IgD-negative memory B cell (primary cell): ENCODE results near the gene NXN. TPM values are rescaled to one million over a fixed set of nuclear protein-coding genes. Genes with fewer than 3 reads are reported as not detected.
"Not testable (repeated sequence)": the region's sequence is repeated elsewhere in the genome, so short reads cannot be mapped to it uniquely, and the experiment has no call there.

ENCODE experiments used
- H3K27ac Mint-ChIP-seq, 3 donors: one replicate each; pipeline ENCODE4 v1.8.0; 2020 to 2022; ENCODE audit warnings: mild to moderate bottlenecking in 3 of 3, mixed read lengths in 3 of 3, moderate library complexity in 1 of 3
- H3K27me3 Mint-ChIP-seq: one replicate; pipeline ENCODE4 v1.8.0; 2021; ENCODE audit warnings: mixed read lengths
- H3K36me3 Mint-ChIP-seq: one replicate; pipeline ENCODE4 v1.8.0; 2020; ENCODE audit warnings: mild to moderate bottlenecking, mixed read lengths
- H3K4me1 Mint-ChIP-seq, 3 donors: one replicate each; pipeline ENCODE4 v1.8.0; 2020 to 2022; ENCODE audit warnings: mixed read lengths in 3 of 3, mild to moderate bottlenecking in 1 of 3
- H3K4me3 Mint-ChIP-seq, 4 donors: one replicate each; pipeline ENCODE4 v1.8.0; 2020 to 2022; ENCODE audit warnings: mild to moderate bottlenecking in 4 of 4, mixed read lengths in 4 of 4, moderate library complexity in 3 of 4
- H3K9me3 Mint-ChIP-seq, 3 donors: one replicate each; pipeline ENCODE4 v1.8.0; 2020 to 2021; ENCODE audit warnings: mixed read lengths in 3 of 3, mild to moderate bottlenecking in 1 of 3
- polyA plus RNA-seq: library from polyadenylated mRNA; unstranded; fragments of 300-500 nt; fragmentation: Illumina TruSeq; gene quantifications from one replicate; pipeline ENCODE4 v1.2.3, GENCODE V29; 2021

NXN gene
- polyA plus RNA-seq, 1 donor from 2014 or later = 0.18 TPM

DNA sequence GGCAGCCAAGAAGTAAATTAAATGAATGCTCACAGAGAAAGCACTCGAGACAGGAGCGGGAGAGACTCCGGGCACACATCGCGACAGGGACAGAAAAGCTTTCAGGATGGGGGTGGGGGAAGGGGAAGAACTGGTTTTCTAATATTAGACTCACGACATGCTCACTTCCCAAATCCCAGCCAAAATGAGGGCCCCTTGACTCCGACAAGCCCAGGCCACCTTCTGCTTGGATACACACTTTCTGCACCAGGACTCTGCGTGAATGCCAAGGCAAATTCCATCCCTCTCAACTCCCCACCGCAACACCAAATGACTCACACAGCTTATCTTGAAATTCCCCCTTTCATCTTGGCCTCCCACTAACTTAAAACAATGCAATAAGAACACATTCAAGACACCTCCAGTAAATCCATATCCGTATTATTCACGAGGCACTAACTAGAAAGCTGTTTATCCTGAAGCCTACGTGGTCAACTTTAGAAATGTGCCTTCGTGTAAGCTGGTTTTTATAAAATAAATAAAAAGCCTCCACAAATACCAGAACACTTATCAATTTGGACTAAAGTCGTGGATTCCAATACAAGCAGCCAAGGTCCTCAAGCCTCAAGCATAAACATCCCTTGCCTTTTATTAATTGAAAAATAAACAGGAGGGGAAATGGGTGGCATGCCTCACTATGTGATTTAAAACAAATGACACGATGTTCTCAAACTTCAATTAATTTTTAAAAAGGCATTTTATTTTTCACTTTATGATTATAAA lies 46.1 kb downstream of the NXN start:
- H3K4me3 Mint-ChIP-seq = no peak overlapping the region
- no peaks in the 10 kb centered on the region for H3K27me3 Mint-ChIP-seq
- H3K4me1 Mint-ChIP-seq = no peaks in the 10 kb centered on the region
- H3K9me3 Mint-ChIP-seq = no peaks in the 10 kb centered on the region
- H3K27ac Mint-ChIP-seq = no peak overlapping the region
- peaks cover 1% of the 10 kb centered on the region for H3K36me3 Mint-ChIP-seq

GRCh38 chr17:930258-930657 lies 49.3 kb downstream of the NXN start:
- Mint-ChIP-seq H3K4me1 (no peaks in the 10 kb centered on the region), H3K27ac (no peak overlapping the region), H3K27me3 (no peaks in the 10 kb centered on the region), H3K9me3 (no peaks in the 10 kb centered on the region), H3K4me3 (no peak overlapping the region), H3K36me3 (peaks cover 1% of the 10 kb centered on the region)

GRCh38 chr17:929586-929985 lies 50.0 kb downstream of the NXN start:
- Mint-ChIP-seq H3K27me3 (peaks cover under 1% of the 10 kb centered on the region), H3K4me3 (no peak overlapping the region), H3K36me3 (peaks cover 2% of the 10 kb centered on the region), H3K27ac (no peak overlapping the region), H3K9me3 (no peaks in the 10 kb centered on the region), H3K4me1 (peaks cover 0 to 2% (median 0%) of the 10 kb centered on the region in 3 donors)

DNA sequence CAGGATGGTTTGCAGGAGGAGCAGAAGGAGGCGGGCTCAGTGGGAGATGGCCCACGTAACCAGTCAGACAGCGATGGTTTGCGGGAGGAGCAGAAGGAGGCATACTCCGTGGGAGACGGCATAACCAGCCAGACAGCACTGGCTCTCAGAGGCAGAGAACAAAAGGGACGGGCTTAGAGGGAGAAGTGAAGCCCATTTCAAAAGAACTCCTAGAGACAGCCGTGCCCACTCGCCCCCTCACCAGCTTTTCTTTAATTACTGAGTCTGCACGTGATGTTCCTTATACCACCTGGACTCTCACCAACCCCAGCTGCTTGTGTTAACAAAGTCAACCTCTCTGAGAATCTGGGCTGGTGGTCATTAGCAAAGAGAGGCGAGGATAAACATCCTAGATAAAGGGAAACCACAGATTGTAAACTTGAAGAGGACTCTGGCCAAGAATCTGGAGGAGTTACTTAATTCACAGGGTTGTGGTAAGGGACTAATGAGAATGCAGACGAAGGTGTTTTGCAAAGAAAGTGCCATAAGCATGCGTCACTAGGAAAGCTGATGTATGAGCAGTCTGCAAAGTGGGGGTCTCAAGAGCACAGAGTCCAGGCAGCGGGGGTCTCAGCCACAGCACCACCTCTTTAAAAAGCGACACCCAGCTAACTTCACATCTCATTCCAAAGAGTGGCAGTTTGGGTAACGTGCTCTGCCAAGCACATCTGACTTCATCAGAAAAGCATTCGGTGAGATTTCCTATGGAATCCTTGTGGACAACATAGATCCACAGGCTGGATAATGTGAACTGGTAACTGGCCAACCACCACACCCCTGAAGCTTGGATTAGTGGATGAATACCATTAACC lies 51.7 kb downstream of the NXN start:
- Mint-ChIP-seq H3K4me3 (no peak overlapping the region), H3K27ac (no peak overlapping the region), H3K9me3 (no peaks in the 10 kb centered on the region), H3K27me3 (peaks cover 4% of the 10 kb centered on the region), H3K4me1 (peaks cover 0 to 2% (median 0%) of the 10 kb centered on the region in 3 donors), H3K36me3 (peaks cover 2% of the 10 kb centered on the region)

- Mint-ChIP-seq H3K9me3 (no peaks in the 10 kb centered on the region), H3K4me3 (no peak overlapping the region), H3K4me1 (peaks cover 0 to 2% (median 0%) of the 10 kb centered on the region in 3 donors), H3K27me3 (peaks cover 5% of the 10 kb centered on the region), H3K27ac (no peak overlapping the region), H3K36me3 (peaks cover 2% of the 10 kb centered on the region)
These were observed 53.8 kb downstream of the NXN start for GRCh38 chr17:925817-926216.

DNA sequence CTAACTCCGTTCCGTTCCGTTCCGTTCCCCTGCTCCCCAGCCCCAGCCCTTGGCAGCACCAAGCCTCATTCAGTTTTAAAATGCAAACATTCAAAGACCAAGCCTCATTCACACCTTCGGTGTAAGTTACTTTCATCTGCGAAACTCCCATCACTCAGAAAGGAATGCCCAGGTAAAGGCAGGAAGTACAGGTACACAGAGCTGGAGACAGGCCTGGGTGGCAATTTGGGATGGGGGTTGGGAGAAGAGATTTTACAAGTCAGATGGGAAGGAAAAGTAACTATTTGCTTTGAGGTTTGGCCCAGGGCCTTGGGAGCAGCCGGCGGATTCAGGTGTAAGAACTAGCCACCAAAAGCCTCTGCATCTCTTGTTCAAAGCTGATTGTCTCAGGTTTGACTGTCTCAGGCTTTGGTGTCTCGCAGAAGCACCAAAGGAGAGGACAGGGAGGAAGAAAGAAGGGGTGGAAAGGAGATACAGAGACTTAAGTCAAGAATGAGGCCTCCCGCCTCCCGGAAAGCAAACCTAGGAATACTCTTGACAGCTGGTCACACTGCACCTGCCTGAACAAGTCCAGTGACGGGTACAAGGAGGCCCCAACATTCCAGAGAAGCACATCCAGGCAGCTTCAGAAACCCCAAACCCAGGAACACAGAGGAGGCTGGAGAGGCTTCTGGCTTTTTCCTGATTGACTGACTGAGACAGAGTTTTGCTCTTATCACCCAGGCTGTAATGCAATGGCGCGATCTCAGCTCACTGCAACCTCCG lies 54.7 kb downstream of the NXN start:
- Mint-ChIP-seq H3K9me3 (no peaks in the 10 kb centered on the region), H3K4me1 (peaks cover 0 to 2% (median 0%) of the 10 kb centered on the region in 3 donors), H3K27me3 (peaks cover 5% of the 10 kb centered on the region), H3K4me3 (no peak overlapping the region), H3K27ac (no peak overlapping the region), H3K36me3 (peaks cover 2% of the 10 kb centered on the region)

GRCh38 chr17:924306-924705 lies 55.3 kb downstream of the NXN start:
- not testable (repeated sequence) for H3K4me1 Mint-ChIP-seq

DNA sequence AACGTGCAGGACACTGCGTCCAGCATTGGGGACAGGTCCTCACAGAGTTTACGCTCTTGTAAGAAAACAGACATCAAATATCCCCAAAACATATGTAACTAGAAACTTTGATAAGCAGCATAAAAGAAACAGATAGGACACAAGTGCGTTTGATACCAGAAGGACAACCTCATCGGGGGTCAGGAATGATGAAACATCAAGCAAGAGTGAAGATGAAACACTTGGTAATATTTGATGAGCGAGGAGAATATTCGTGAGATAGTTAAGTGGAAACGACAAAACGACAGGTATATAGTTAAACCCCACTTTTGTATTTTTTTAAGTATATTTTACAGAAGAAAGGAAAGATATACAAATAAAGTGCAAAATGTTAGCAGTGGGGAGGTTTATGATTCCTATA lies 55.9 kb downstream of the NXN start:
- Mint-ChIP-seq H3K4me1 (peaks cover 0 to 2% (median 0%) of the 10 kb centered on the region in 3 donors), H3K27me3 (peaks cover 5% of the 10 kb centered on the region)

More at GRCh38 chr17:924306-924705, 55.3 kb downstream of the NXN start:
- not testable (repeated sequence) for H3K27ac Mint-ChIP-seq, H3K9me3 Mint-ChIP-seq, H3K36me3 Mint-ChIP-seq, H3K27me3 Mint-ChIP-seq, H3K4me3 Mint-ChIP-seq

GRCh38 chr17:921161-921560 lies 58.4 kb downstream of the NXN start:
- Mint-ChIP-seq H3K36me3 (peaks cover 2% of the 10 kb centered on the region), H3K4me3 (peak overlapping the region in 1 of 4 donors; percentile 70), H3K27ac (peak overlapping the region in 1 of 3 donors; percentile 73), H3K9me3 (no peaks in the 10 kb centered on the region), H3K4me1 (peaks cover 0 to 2% (median 0%) of the 10 kb centered on the region in 3 donors), H3K27me3 (peaks cover 8% of the 10 kb centered on the region)

More for the DNA sequence above, 55.9 kb downstream of the NXN start:
- Mint-ChIP-seq H3K4me3 (no peak overlapping the region), H3K36me3 (peaks cover 2% of the 10 kb centered on the region), H3K27ac (no peak overlapping the region), H3K9me3 (no peaks in the 10 kb centered on the region)

DNA sequence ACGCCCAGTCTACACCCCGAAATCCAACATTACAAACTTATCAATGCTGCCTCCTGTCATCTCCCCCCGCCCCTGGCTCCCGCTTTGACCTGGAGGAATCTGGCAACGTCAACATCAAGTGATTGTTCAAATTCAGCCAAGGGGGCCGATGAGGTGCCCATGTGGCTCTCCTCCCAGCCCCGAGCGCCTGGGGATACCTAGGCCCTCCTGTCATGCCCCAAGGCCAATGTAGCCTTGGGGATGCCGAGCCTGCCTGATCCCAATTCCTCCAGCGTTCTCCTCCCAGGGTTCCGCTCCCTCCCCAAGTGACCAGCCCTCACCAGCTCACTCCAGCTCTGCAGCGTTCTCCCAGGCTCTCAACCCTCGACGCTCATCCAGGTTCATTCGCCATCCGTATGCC lies 59.4 kb downstream of the NXN start:
- no peaks in the 10 kb centered on the region for H3K9me3 Mint-ChIP-seq
- no peak overlapping the region for H3K4me3 Mint-ChIP-seq
- peaks cover 10% of the 10 kb centered on the region for H3K27me3 Mint-ChIP-seq
- H3K4me1 Mint-ChIP-seq = peaks cover 0 to 2% (median 0%) of the 10 kb centered on the region in 3 donors
- no peak overlapping the region for H3K27ac Mint-ChIP-seq
- peaks cover 2% of the 10 kb centered on the region for H3K36me3 Mint-ChIP-seq

GRCh38 chr17:917941-918740 lies 61.4 kb downstream of the NXN start:
- Mint-ChIP-seq H3K9me3 (no peaks in the 10 kb centered on the region), H3K4me1 (no peaks in the 10 kb centered on the region), H3K36me3 (no peaks in the 10 kb centered on the region), H3K4me3 (no peak overlapping the region), H3K27ac (no peak overlapping the region), H3K27me3 (peaks cover 11% of the 10 kb centered on the region)

DNA sequence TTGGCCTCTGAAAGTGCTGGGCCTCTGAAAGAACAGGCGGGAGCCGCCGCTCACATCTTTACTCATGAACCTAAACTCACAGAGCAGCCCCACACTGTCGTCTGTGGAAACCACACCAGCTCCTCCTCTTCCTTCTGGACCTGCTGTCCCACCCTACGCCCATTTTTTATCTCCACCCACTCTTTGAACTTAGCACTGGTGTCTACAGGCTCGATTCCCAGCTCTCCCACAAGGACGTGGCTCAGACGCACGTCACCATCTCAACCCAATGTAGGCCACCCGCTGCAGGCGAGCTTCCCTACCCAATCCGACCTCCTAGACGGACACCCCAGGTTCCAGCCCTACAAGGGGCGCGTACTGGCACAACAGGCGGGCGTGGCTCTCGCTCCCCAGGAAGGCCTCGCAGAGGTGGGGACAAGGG lies 62.2 kb downstream of the NXN start:
- no peaks in the 10 kb centered on the region for H3K9me3 Mint-ChIP-seq
- no peaks in the 10 kb centered on the region for H3K4me1 Mint-ChIP-seq
- peaks cover 18% of the 10 kb centered on the region for H3K27me3 Mint-ChIP-seq
- H3K27ac Mint-ChIP-seq = no peak overlapping the region
- no peaks in the 10 kb centered on the region for H3K36me3 Mint-ChIP-seq
- no peak overlapping the region for H3K4me3 Mint-ChIP-seq

- Mint-ChIP-seq H3K36me3 (no peaks in the 10 kb centered on the region), H3K4me3 (no peak overlapping the region), H3K27ac (no peak overlapping the region), H3K9me3 (no peaks in the 10 kb centered on the region), H3K27me3 (peaks cover 20% of the 10 kb centered on the region), H3K4me1 (no peaks in the 10 kb centered on the region)
These were observed 63.3 kb downstream of the NXN start for GRCh38 chr17:916315-916714.

DNA sequence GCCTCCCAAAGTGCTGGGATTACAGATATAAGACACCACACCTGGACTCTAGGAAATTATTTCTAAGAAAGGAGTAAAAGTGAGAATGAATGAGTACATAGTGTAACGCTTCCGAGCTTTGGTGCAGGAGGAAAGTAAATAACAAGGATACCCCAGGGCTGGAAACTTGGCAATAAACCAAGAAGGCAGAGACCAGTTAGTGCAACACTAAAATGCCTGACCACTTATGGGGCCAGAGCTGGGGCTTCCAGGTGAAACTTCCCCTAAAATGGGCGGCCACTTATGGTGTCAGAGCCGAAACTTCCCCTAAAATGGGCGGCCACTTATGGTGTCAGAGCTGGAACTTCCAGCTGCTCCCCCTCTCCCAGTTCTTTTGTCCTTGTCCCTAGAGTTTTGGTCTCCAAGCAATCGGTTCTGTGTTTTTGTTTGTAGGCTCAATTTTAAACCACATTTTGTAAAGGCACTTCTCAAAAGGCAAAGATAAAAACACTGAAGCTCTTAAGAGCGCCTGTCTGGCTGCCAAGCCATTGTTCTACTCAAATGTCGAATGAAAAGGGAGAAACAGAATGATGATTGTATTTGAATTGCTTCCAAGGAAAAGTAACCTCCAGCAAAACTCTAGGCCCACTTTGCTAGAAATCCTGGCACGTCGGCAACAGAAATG lies 63.9 kb downstream of the NXN start:
- H3K4me1 Mint-ChIP-seq = no peaks in the 10 kb centered on the region
- H3K36me3 Mint-ChIP-seq = no peaks in the 10 kb centered on the region
- H3K4me3 Mint-ChIP-seq = no peak overlapping the region
- H3K27me3 Mint-ChIP-seq = peaks cover 19% of the 10 kb centered on the region
- no peaks in the 10 kb centered on the region for H3K9me3 Mint-ChIP-seq
- no peak overlapping the region for H3K27ac Mint-ChIP-seq
